H9 (cell line): ENCODE results near the gene KIF11. TPM values are rescaled to one million over a fixed set of nuclear protein-coding genes. Genes with fewer than 3 reads are reported as not detected.

Experiments used
- DNase-seq: peaks from one replicate; pipeline ENCODE4 v3.0.0-alpha.2; 2017
- H2AFZ ChIP-seq: one replicate; pipeline ENCODE4 v1.6.1; 2013; ENCODE audit warnings: mild to moderate bottlenecking, low read length, control low read depth, moderate library complexity
- H2AK5ac ChIP-seq: 2 replicates; pipeline ENCODE4 v1.6.1; 2013; ENCODE audit warnings: low read length, control low read depth, mixed read lengths; ENCODE audit not compliant: insufficient read length
- H2BK120ac ChIP-seq: one replicate; pipeline ENCODE4 v1.6.1; 2013; ENCODE audit warnings: low read depth, mild to moderate bottlenecking, low read length, control low read depth, inconsistent platforms; ENCODE audit not compliant: poor library complexity, severe bottlenecking
- H2BK12ac ChIP-seq: 2 replicates; pipeline ENCODE4 v1.6.1; 2013; ENCODE audit warnings: low read length, control low read depth, mixed read lengths, low read depth; ENCODE audit not compliant: insufficient read length
- H2BK15ac ChIP-seq: 2 replicates; pipeline ENCODE4 v1.6.1; 2013; ENCODE audit warnings: low read depth, low read length, control low read depth
- H2BK20ac ChIP-seq: one replicate; pipeline ENCODE4 v1.6.1; 2013; ENCODE audit warnings: low read depth, mild to moderate bottlenecking, low read length, control low read depth, inconsistent platforms; ENCODE audit not compliant: poor library complexity, severe bottlenecking
- H2BK5ac ChIP-seq: 2 replicates; pipeline ENCODE4 v1.6.1; 2013; ENCODE audit warnings: low read length, control low read depth, mixed read lengths; ENCODE audit not compliant: insufficient read length
- H3K14ac ChIP-seq: 2 replicates; pipeline ENCODE4 v1.6.1; 2013; ENCODE audit warnings: low read length, control low read depth; ENCODE audit not compliant: insufficient read depth
- H3K18ac ChIP-seq: 2 replicates; pipeline ENCODE4 v1.6.1; 2013; ENCODE audit warnings: low read depth, mild to moderate bottlenecking, mixed read lengths, low read length, control low read depth; ENCODE audit not compliant: insufficient read length
- H3K23ac ChIP-seq: 2 replicates; pipeline ENCODE4 v1.6.1; 2013; ENCODE audit warnings: low read length, control low read depth, mixed read lengths, low read depth; ENCODE audit not compliant: insufficient read length
- H3K23me2 ChIP-seq: 2 replicates; pipeline ENCODE4 v1.6.1; 2013; ENCODE audit warnings: low read depth, mild to moderate bottlenecking, mixed read lengths, low read length, control low read depth; ENCODE audit not compliant: insufficient read length, poor library complexity, severe bottlenecking
- H3K27ac ChIP-seq: 2 replicates; pipeline ENCODE4 v1.5.1; 2013; ENCODE audit warnings: low read length, control low read depth, mixed read lengths, low read depth; ENCODE audit not compliant: insufficient read length
- H3K27me3 ChIP-seq: 2 replicates; pipeline ENCODE4 v1.6.1; 2013; ENCODE audit warnings: low read length, control low read depth, inconsistent platforms; ENCODE audit not compliant: insufficient read depth
- H3K4ac ChIP-seq: 2 replicates; pipeline ENCODE4 v1.6.1; 2013; ENCODE audit warnings: low read depth, mild to moderate bottlenecking, control low read depth, inconsistent platforms, low read length, moderate library complexity
- H3K4me1 ChIP-seq: 2 replicates; pipeline ENCODE4 v1.6.1; 2013; ENCODE audit warnings: low read length, control low read depth, inconsistent platforms; ENCODE audit not compliant: insufficient read depth
- H3K4me2 ChIP-seq: 2 replicates; pipeline ENCODE4 v1.6.1; 2013; ENCODE audit warnings: low read length, control low read depth, mixed read lengths; ENCODE audit not compliant: insufficient read length, insufficient read depth
- H3K56ac ChIP-seq: 2 replicates; pipeline ENCODE4 v1.6.1; 2013; ENCODE audit warnings: low read depth, mild to moderate bottlenecking, mixed read lengths, low read length, control low read depth; ENCODE audit not compliant: insufficient read length
- H3K79me1 ChIP-seq: 2 replicates; pipeline ENCODE4 v1.6.1; 2013; ENCODE audit warnings: low read depth, mild to moderate bottlenecking, moderate library complexity, low read length, control low read depth, inconsistent platforms; ENCODE audit not compliant: insufficient read depth, poor library complexity, severe bottlenecking
- H3K79me2 ChIP-seq: 2 replicates; pipeline ENCODE4 v1.6.1; 2013; ENCODE audit warnings: low read length, control low read depth, inconsistent platforms; ENCODE audit not compliant: insufficient read depth
- H3K9ac ChIP-seq: 2 replicates; pipeline ENCODE4 v1.6.1; 2013; ENCODE audit warnings: low read length, control low read depth, mixed read lengths; ENCODE audit not compliant: insufficient read length; ENCODE audit errors: extremely low read depth
- H3K9me3 ChIP-seq: one replicate; pipeline ENCODE4 v1.6.1; 2013; ENCODE audit warnings: low read depth, low read length, inconsistent platforms; ENCODE audit not compliant: control insufficient read depth
- H3T11ph ChIP-seq: one replicate; pipeline ENCODE4 v1.6.1; 2013; ENCODE audit warnings: mild to moderate bottlenecking, low read length, control low read depth, inconsistent platforms
- H4K20me1 ChIP-seq: one replicate; pipeline ENCODE4 v1.6.1; 2013; ENCODE audit not compliant: control insufficient read depth, insufficient read length, insufficient read depth
- H4K5ac ChIP-seq: 2 replicates; pipeline ENCODE4 v1.6.1; 2013; ENCODE audit warnings: low read depth, mild to moderate bottlenecking, mixed read lengths, low read length, control low read depth; ENCODE audit not compliant: insufficient read length
- H4K8ac ChIP-seq: replicated peaks from 2 replicates; pipeline ENCODE4 v1.6.1; 2013; ENCODE audit warnings: low read length, control low read depth, mixed read lengths, low read depth; ENCODE audit not compliant: insufficient read length
- H4K91ac ChIP-seq: 2 replicates; pipeline ENCODE4 v1.6.1; 2013; ENCODE audit warnings: low read depth, mild to moderate bottlenecking, moderate library complexity, mixed read lengths, low read length, control low read depth; ENCODE audit not compliant: insufficient read length
- H3K27ac Mint-ChIP-seq, 3 experiments: 2 replicates in 2 of 3; 3 replicates in 1 of 3; pipeline ENCODE4 v1.8.0; 2020 to 2021; ENCODE audit warnings: mixed read lengths in 3 of 3, mild to moderate bottlenecking in 1 of 3, moderate library complexity in 1 of 3
- H3K27me3 Mint-ChIP-seq: 2 replicates; pipeline ENCODE4 v1.8.0; 2021; ENCODE audit warnings: low read depth, mild to moderate bottlenecking, moderate library complexity, mixed read lengths
- H3K36me3 Mint-ChIP-seq, 3 experiments: 2 replicates in 2 of 3; 3 replicates in 1 of 3; pipeline ENCODE4 v1.8.0; 2020 to 2021; ENCODE audit warnings: low read depth in 3 of 3, mixed read lengths in 3 of 3; ENCODE audit not compliant: insufficient read depth in 1 of 3
- H3K4me1 Mint-ChIP-seq, 2 experiments: 2 replicates each; pipeline ENCODE4 v1.8.0; 2020; ENCODE audit warnings: mixed read lengths in 2 of 2
- H3K4me3 Mint-ChIP-seq, 2 experiments: 2 replicates in 1 of 2; 3 replicates in 1 of 2; pipeline ENCODE4 v1.8.0; 2020 to 2021; ENCODE audit warnings: mild to moderate bottlenecking in 2 of 2, mixed read lengths in 2 of 2, moderate library complexity in 1 of 2
- H3K9me3 Mint-ChIP-seq, 2 experiments: 2 replicates in 1 of 2; 3 replicates in 1 of 2; pipeline ENCODE4 v1.8.0; 2020; ENCODE audit warnings: mild to moderate bottlenecking in 2 of 2, mixed read lengths in 2 of 2, moderate library complexity in 1 of 2
- CTCF ChIP-seq: fragments of 200-600 bp; sonication (generic); conservative IDR thresholded peaks from 3 replicates; pipeline ENCODE4 v1.8.0; 2021; ENCODE audit warnings: antibody characterized with exemption, mild to moderate bottlenecking
- WGBS: extraction: QIAGEN DNeasy Blood & Tissue Kit; methylation state at CpG from one replicate; pipeline ENCODE4 v1.1.7; 2013; ENCODE audit warnings: missing lambda C conversion rate, low lambda C conversion rate, mixed read lengths; ENCODE audit not compliant: insufficient read length; ENCODE audit errors: extremely low coverage; 5-methylcytosine and 5-hydroxymethylcytosine counted together
- total RNA-seq: library from RNA; stranded (reverse); gene quantifications from 2 replicates; pipeline ENCODE4 v1.2.1, GENCODE V29; 2021

KIF11 gene
- total RNA-seq, 1 experiment from 2014 or later: 54.4 TPM

- Histone ChIP-seq H3K27me3 (no peaks in the 10 kb centered on the region), H4K91ac (no peak overlapping the region), H3K23me2 (no peaks in the 10 kb centered on the region), H3K18ac (no peak overlapping the region), H2AK5ac (no peak overlapping the region), H2BK120ac (no peak overlapping the region), H3K9ac (no peak overlapping the region), H3K4ac (no peak overlapping the region), H3K56ac (no peak overlapping the region), H4K20me1 (no peaks in the 10 kb centered on the region), H2AFZ (no peak overlapping the region), H3K9me3 (no peaks in the 10 kb centered on the region), H3K4me2 (no peak overlapping the region), H2BK15ac (no peak overlapping the region), H3K23ac (no peak overlapping the region), H2BK5ac (no peak overlapping the region), H3K14ac (no peak overlapping the region), H2BK20ac (no peak overlapping the region), H3K4me1 (no peaks in the 10 kb centered on the region), H3K79me1 (peaks cover 6% of the 10 kb centered on the region), H3T11ph (no peak overlapping the region), H4K5ac (no peak overlapping the region), H2BK12ac (no peak overlapping the region), H4K8ac (no peak overlapping the region), H3K79me2 (peaks cover 7% of the 10 kb centered on the region; the same call in 1 of the 2 replicates), H3K27ac (no peak overlapping the region)
- peaks cover 56 to 70% (median 69%) of the 10 kb centered on the region in 3 experiments for H3K36me3 Mint-ChIP-seq
- TF ChIP-seq CTCF: no peak
- peaks cover 8% of the 10 kb centered on the region in 2 experiments; a peak in 3 of 5 replicates for H3K9me3 Mint-ChIP-seq
- no CpG with 5 or more reads among the region's 4 CpGs for WGBS
- H3K4me3 Mint-ChIP-seq: no peak overlapping the region
- no peak overlapping the region for H3K27ac Mint-ChIP-seq
- no peaks in the 10 kb centered on the region for H3K27me3 Mint-ChIP-seq
- no peaks in the 10 kb centered on the region; a peak in 1 of 4 replicates for H3K4me1 Mint-ChIP-seq
- no peak for DNase-seq
Observed at GRCh38 chr10:92559046-92559445, 33.9 kb upstream of the KIF11 start.
